Measurements from ENCODE around the gene NRK.
"Not testable (repeated sequence)": the region's sequence is repeated elsewhere in the genome, so short reads cannot be mapped to it uniquely, and the experiment has no call there.

NRK gene

GRCh38 chrX:105876658-105877057, 54.3 kb downstream of the NRK start:
- in situ Hi-C loops (cut with MboI; ENCODE audit: low sequenced_read_pairs), result no loop called here

- in situ Hi-C loops (cut with MboI; ENCODE audit: low sequenced_read_pairs), result no loop called here
Observed at GRCh38 chrX:105880491-105880890, 58.2 kb downstream of the NRK start.

- in situ Hi-C loops (cut with MboI; ENCODE audit: low sequenced_read_pairs), result no loop called here
Observed at GRCh38 chrX:105882581-105883275, 60.4 kb downstream of the NRK start.

- in situ Hi-C loops (cut with MboI; ENCODE audit: low sequenced_read_pairs), result no loop called here
Observed at GRCh38 chrX:105894721-105895120, 72.4 kb downstream of the NRK start.

GRCh38 chrX:105909576-105909975, 87.2 kb downstream of the NRK start:
- in situ Hi-C loops (cut with MboI; ENCODE audit: low sequenced_read_pairs), result no loop called here

GRCh38 chrX:105910563-105911105, 88.3 kb downstream of the NRK start:
- in situ Hi-C loops (cut with MboI; ENCODE audit: low sequenced_read_pairs), result no loop called here

- in situ Hi-C loops (cut with MboI; ENCODE audit: low sequenced_read_pairs), result no loop called here
Observed at GRCh38 chrX:105945266-105945665, 122.9 kb downstream of the NRK start.

GRCh38 chrX:105969487-105969886, 147.1 kb downstream of the NRK start:
- in situ Hi-C loops (cut with MboI; ENCODE audit: low sequenced_read_pairs), result no loop called here

- in situ Hi-C loops (cut with MboI; ENCODE audit: low sequenced_read_pairs), result no loop called here
Observed at GRCh38 chrX:105972690-105973386, 150.5 kb downstream of the NRK start.

GRCh38 chrX:105973387-105973739, 151.0 kb downstream of the NRK start:
- in situ Hi-C loops (cut with MboI; ENCODE audit: low sequenced_read_pairs), result no loop called here

GRCh38 chrX:105975382-105975781, 153.0 kb downstream of the NRK start:
- in situ Hi-C loops (cut with MboI; ENCODE audit: low sequenced_read_pairs), result no loop called here

- in situ Hi-C loops (cut with MboI; ENCODE audit: low sequenced_read_pairs), result no loop called here
Observed at GRCh38 chrX:105981772-105982485, 159.6 kb downstream of the NRK start.

- in situ Hi-C loops (cut with MboI; ENCODE audit: low sequenced_read_pairs), result not testable (repeated sequence)
Observed at GRCh38 chrX:105988487-105988886, 166.1 kb downstream of the NRK start.

GRCh38 chrX:105999294-105999693, 177.0 kb downstream of the NRK start:
- in situ Hi-C loops (cut with MboI; ENCODE audit: low sequenced_read_pairs), result no loop called here

- in situ Hi-C loops (cut with MboI; ENCODE audit: low sequenced_read_pairs), result no loop called here
Observed at GRCh38 chrX:106000203-106000602, 177.9 kb downstream of the NRK start.

GRCh38 chrX:106000609-106001008, 178.3 kb downstream of the NRK start:
- in situ Hi-C loops (cut with MboI; ENCODE audit: low sequenced_read_pairs), result not testable (repeated sequence)

- in situ Hi-C loops (cut with MboI; ENCODE audit: low sequenced_read_pairs), result no loop called here
Observed at GRCh38 chrX:106005684-106006083, 183.3 kb downstream of the NRK start.

- in situ Hi-C loops (cut with MboI; ENCODE audit: low sequenced_read_pairs), result no loop called here
Observed at GRCh38 chrX:106007815-106008214, 185.5 kb downstream of the NRK start.

All from hTERT RPE-1 (cell line).